ENCODE results near the gene GPR146.
"Not testable (repeated sequence)": the region's sequence is repeated elsewhere in the genome, so short reads cannot be mapped to it uniquely, and the experiment has no call there.

The GPR146 gene

GRCh38 chr7:1044189-1045068, at the start of gene GPR146:
TSS of gene GPR146 (plus strand) at chr7:1044546. CDS start at chr7:1057516, 12,970 bp downstream.
- peak; percentile 93 for FAIRE-seq

GRCh38 chr7:994592-995308, 49.6 kb upstream of the GPR146 start:
- FAIRE-seq = no peak

GRCh38 chr7:995571-995970, 48.8 kb upstream of the GPR146 start:
- FAIRE-seq = no peak

GRCh38 chr7:996079-996872, 48.1 kb upstream of the GPR146 start:
- FAIRE-seq = no peak

- no peak for FAIRE-seq
These were observed 46.6 kb upstream of the GPR146 start for GRCh38 chr7:997404-998395.

GRCh38 chr7:999149-999879, 45.0 kb upstream of the GPR146 start:
- peak; percentile 81 for FAIRE-seq

- FAIRE-seq = no peak
These were observed 44.1 kb upstream of the GPR146 start for GRCh38 chr7:999941-1000935.

GRCh38 chr7:1001069-1001770, 43.1 kb upstream of the GPR146 start:
- peak; percentile 90 for FAIRE-seq

- not testable (repeated sequence) for FAIRE-seq
These were observed 42.3 kb upstream of the GPR146 start for GRCh38 chr7:1002026-1002425.

GRCh38 chr7:1002445-1002844, 41.9 kb upstream of the GPR146 start:
- not testable (repeated sequence) for FAIRE-seq

- no peak for FAIRE-seq
These were observed 40.1 kb upstream of the GPR146 start for GRCh38 chr7:1004018-1004852.

- no peak for FAIRE-seq
These were observed 39.0 kb upstream of the GPR146 start for GRCh38 chr7:1005303-1005702.

GRCh38 chr7:1007901-1008300, 36.4 kb upstream of the GPR146 start:
- no peak for FAIRE-seq

GRCh38 chr7:1008733-1009363, 35.5 kb upstream of the GPR146 start:
- no peak for FAIRE-seq

- no peak for FAIRE-seq
These were observed 34.6 kb upstream of the GPR146 start for GRCh38 chr7:1009747-1010146.

GRCh38 chr7:1010226-1010625, 34.1 kb upstream of the GPR146 start:
- no peak for FAIRE-seq

- no peak for FAIRE-seq
These were observed 32.9 kb upstream of the GPR146 start for GRCh38 chr7:1011297-1012003.
